HG03432 (cell line): Measurements from ENCODE around the gene METRNL.

ENCODE experiments used
- ATAC-seq: cut with Tn5 transposase; IDR thresholded peaks from one replicate; pipeline ENCODE4 v1.9.1; 2021; ENCODE audit warnings: mild to moderate bottlenecking, moderate library complexity; ENCODE audit not compliant: unreplicated experiment

The METRNL gene

GRCh38 chr17:83103943-83104311 lies 24.5 kb downstream of the METRNL start:
- ATAC-seq, result no peak

GRCh38 chr17:83104577-83105505 lies 25.4 kb downstream of the METRNL start:
- no peak for ATAC-seq

- ATAC-seq, result no peak
These were observed 26.1 kb downstream of the METRNL start for GRCh38 chr17:83105512-83105911.

DNA sequence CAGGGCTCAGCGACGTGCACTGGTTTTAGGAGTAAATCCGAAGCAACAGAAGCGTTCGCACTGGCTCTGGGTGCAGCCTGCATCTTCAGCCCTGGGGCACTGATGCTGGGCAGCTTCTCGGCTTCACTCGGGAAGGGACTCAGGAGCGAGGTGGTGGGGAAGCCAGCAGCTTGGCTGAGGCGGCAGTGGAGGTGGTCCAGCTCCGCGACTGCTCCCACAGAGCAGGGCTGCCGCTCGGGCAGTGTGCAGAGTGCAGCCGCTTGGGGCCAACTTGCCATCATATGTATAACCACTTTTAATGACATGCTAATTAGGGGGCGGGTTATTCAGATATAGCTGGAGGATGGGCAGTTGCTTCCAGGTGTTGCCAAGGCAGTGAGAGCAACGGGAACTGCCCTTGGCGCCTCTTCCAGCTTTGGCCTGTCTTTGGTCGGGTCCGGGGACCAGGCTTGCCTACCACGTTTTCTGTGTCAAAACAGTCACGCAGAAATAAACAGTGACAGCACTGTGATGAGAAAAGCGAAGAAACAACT lies 26.7 kb downstream of the METRNL start:
- no peak for ATAC-seq

DNA sequence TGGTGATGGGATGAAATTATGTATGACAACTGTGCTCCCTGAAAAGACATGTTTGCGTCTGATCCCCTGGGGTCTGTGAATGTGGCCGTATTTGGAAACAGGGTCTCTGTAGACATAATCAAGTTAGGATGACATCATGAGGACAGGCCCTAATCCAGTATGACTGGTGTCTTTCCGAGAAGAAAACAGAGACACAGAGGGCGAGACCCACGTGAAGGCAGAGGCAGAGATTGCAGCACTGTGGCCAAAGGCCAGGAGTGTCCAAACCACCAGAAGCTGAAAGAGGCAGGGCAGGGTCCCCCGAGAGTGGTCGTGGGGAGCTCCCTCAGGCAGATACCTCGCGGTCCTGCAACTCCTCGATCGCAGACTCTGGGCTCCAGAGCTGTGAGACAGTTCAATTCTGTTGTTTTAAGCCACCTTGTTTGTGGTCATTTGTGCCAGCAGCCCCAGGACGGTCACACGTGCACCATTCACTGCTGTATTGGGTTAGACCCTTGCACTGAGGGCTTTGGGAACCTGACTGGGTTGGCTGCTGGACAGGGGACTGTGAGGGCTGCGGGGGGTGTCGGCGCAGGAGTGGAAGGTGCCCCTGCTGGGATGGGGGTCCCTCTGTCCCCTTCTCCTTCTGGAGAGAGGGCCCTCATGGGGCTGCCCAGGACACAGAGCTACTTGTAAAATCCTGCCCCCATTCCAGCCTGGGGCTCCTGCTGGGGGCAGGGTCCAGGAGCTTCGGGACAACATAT lies 27.7 kb downstream of the METRNL start:
- ATAC-seq, result no peak

DNA sequence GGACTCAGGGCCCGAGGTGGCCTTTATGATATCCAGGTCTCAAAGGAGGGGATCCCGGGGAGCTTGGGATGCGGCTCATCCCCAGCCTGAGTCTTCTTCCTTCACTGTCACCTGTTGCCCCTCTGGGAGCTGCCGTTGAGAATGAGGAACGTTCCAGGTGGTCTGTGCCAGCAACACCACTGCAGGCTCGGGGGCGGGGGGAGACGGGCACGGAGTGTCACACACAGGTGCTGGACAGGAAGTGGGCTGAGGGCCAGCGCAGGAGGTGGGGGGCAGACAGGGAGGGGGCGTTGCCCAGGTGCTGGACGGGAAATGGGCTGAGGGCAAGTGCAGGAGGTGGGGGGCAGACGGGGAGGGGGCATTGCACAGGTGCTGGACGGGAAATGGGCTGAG lies 28.2 kb downstream of the METRNL start:
- ATAC-seq, result no peak

- ATAC-seq, result no peak
These were observed 29.3 kb downstream of the METRNL start for GRCh38 chr17:83108709-83109108.

- no peak for ATAC-seq
These were observed 30.0 kb downstream of the METRNL start for GRCh38 chr17:83109386-83109785.

GRCh38 chr17:83109793-83110645 lies 30.6 kb downstream of the METRNL start:
- no peak for ATAC-seq

- ATAC-seq, result no peak
These were observed 31.3 kb downstream of the METRNL start for GRCh38 chr17:83110735-83111134.

- no peak for ATAC-seq
These were observed 32.3 kb downstream of the METRNL start for GRCh38 chr17:83111516-83112282.

DNA sequence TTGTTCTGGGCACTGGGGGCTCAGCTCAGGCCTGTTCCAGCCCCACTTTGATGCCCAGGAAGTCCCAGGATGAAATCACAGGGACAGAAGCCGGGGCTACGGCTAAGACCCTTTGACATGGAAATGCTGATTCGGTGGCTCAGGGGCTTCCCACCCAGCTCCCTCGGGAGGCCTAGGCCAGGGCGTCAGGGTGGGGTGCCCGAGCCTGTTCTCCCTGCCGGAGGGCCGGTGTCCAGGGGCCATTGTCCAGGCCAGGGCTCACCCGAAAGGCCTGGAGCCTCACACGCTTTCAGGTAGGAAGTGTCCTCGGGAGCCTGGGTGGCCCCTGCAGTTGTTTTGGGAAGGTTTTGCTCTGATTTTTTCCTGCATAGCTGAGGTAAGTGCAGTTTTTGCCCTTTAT lies 34.0 kb downstream of the METRNL start:
- no peak for ATAC-seq

DNA sequence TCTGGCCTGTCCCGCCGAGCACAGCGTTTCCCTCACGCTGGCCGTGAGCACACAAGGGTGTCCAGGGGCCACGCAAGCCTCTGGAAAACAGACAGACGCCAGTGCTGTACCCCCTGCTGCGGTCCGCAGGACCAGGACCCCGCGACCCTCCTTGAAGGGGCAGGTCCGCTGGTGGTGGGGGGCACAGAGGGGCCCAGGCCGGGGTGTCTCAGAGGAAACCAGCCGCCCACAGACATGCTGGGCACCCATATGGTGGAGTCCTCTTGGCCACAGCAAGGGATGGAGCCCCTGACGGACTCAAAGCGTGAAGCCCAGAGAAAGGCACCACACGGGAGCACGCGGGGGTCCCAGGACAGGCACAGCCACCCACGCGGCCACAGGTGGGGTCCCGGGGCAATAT lies 34.4 kb downstream of the METRNL start:
- ATAC-seq, result no peak

GRCh38 chr17:83114706-83115105 lies 35.3 kb downstream of the METRNL start:
- ATAC-seq, result no peak

DNA sequence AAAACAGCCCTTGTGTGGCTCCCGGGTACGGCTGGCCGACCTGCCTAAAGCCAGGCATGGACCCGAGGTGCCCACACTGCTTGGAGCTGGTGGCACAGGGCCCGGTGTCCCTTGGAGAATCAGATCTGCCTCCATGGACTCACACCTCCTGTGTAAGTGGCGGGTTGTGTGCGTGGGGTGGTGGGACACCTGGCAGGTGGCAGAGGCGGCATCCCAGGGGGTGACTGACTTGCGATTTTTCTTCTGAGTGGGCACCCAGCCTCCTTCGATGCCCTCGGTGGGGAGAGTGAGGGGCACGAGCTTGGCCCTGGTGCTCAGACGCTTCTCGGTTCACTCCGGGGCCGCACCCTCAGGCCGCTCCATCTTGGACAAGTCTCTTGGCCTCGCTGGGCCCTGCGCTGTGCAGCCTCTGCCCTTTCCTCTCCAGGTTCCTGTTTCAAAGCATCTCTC lies 35.8 kb downstream of the METRNL start:
- no peak for ATAC-seq

GRCh38 chr17:83115832-83116231 lies 36.4 kb downstream of the METRNL start:
- no peak for ATAC-seq

GRCh38 chr17:83116311-83116771 lies 36.9 kb downstream of the METRNL start:
- ATAC-seq, result no peak

DNA sequence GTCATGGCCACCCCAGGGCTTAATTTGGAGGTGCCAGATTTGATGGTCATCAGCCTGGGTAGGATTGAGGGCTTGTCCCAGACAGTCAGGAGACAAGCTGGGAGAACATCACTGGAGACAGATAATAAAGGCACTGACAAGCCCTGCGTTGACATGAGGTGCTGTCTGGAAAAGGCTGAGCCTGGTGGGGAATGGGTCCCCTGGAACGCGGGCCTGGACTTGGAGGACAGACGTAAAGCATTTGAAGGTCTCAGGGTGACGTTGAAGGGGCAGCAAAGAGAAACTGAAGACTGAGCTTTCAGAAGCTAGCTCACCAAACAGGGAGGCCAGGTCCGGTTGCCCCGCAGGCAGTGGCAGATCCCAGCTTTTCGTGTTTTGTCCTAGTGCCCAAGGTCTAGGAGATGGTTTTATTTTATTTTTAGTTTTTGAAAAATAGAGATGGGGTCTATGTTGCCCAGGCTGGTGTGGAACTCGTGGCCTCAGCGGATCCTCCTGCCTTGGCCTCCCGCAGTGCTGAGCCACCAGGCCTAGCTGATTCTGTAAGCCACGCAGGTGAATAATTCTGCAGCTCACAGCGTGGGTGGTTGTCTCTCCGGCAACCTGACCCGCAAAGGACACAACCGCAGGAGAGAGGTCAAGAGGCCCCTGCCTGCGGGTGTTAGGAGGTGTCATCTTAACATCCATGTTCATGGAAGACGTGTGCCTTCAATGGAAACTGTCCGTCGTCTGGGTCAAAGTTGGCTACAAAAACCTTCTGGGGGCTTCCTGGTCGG lies 37.6 kb downstream of the METRNL start:
- ATAC-seq, result no peak

- no peak for ATAC-seq
These were observed 38.2 kb downstream of the METRNL start for GRCh38 chr17:83117583-83117982.
